GM04504 (cell line): ENCODE measurements around the gene CACNG7.

Experiments
- DNase-seq: peaks from one replicate; pipeline ENCODE4 v3.0.0-alpha.2; 2012; ENCODE audit warnings: low read depth

The CACNG7 gene

GRCh38 chr19:53957448-53958167 is 48.5 kb downstream of the CACNG7 start:
- DNase-seq, result no peak

DNA sequence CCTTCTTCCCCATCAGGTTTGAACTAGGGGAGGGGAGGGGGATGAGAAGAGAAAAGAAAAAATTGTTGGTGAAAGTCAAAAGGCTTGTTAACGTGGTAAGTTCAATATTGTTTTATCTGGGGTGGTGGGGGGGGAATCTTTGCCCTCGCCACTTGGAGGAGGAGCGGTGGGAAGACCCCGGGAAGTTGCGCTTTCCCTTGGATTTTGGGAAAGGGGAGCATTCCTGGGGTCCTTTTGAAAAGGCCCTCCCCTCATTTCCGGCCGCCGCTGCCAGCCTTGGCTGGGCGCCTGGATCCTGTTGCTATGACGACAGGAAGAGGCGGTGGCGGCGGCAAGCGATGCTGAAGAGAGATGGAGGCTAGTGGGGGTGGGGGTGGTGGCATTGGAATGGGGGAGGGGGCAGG is 49.1 kb downstream of the CACNG7 start:
- no peak for DNase-seq

DNA sequence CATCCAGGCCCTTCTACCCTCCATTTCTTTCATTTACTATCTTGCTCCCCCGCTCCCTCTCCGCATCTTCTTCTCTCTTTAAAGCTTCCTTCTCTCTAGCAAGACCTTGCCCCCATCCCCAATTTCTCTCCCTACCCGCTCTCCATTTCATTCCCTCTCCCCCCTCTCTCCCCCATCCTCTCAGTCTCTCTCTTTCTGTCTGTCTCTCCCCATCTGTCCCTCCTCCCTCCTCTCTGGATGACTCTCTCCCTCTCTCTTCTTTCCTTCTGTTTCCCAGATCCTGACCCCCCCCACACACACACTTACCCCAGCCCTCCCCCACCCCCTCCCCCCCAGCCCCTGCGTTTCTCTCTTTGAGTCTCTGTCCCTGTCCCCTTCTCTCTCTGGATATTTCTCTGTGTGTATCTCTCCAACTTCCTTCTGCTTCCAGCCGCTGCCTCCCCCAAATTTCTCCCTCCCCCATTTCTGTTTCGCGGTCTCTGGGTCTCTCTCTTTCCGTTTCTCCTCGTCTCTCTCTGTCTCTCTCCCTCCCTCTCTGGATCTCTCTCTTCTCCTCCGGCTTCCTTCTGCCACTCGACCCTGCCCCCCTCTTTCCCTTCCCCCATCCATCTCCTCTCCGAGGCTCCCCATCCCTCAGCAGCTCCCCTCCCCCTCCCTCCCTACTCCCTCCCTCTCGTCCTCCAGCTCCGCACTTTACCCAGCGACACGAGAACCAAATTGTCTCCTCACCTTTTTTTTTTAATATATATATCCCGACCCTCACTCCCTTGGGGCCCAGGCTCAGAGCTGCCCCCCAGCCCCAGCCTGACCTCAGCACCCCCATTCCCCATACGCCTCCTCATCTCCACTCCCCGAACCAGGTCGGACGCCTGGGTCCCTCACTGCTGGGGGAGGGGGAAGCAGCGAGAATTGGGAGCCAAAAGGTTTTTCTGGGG is 50.0 kb downstream of the CACNG7 start:
- DNase-seq, result no peak

DNA sequence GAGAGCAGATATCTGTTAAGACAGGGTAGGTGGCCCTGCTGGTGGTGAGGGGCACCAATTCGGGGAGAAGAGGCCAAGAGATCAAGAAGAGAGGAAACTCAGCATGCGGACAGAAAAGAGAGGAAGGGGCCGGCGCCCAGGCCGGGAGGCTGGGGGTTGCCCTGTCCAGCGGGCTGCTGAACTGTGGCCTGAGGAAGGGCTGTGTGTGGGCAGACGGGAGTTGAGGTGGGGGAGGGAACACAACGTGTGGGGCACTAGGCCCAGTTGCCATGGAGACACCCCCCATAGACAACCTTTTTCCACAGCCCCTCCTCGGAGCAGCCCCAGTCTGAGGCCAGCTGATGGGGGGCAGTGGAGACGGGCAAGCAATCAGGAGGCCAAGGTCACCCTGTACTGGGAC is 51.1 kb downstream of the CACNG7 start:
- no peak for DNase-seq

DNA sequence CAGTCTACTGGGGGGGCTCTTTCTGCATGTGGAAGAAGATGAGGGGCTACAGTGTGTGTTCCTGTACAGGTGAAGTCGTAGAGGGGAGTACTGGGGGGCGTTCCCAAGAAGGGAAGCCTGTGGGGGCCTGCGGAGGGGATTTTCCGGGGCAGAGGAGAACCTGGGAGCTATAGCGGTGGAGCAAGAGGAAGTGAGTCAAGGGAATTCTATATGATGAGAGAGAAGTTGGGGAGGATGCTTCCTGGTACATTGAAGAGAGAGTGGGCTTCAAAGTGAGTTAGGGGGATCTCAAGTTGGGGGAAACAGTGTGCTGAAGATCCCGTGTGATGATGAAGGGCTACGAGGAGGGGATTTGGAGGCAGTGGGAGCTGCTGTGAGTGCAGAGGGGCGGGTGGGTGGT is 51.8 kb downstream of the CACNG7 start:
- DNase-seq, result no peak

- DNase-seq, result no peak
Measured at GRCh38 chr19:53961523-53962356, 52.7 kb downstream of the CACNG7 start.

DNA sequence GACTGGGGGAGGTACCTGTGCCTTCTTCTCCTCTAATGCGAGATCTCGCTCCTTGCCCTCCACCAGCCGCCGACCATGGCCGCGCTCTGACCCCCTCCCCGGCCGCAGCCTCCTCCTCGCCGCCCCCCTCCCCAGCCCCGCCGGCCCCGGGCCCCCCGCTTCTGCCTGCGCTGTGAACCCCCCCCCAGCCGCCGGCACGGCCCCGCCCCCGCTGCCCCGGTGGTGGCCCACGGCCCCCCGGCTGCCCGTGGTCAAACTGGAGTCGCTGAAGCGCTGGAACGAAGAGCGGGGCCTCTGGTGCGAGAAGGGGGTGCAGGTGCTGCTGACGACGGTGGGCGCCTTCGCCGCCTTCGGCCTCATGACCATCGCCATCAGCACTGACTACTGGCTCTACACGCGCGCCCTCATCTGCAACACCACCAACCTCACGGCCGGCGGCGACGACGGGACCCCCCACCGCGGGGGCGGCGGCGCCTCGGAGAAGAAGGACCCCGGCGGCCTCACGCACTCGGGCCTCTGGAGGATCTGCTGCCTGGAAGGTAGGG is 53.9 kb downstream of the CACNG7 start, which contains the start of gene CACNG8:
Gene CACNG8 (plus strand): TSS at position 51 of the 545 bp plus-strand sequence.
- DNase-seq, result no peak

- no peak for DNase-seq
Measured at GRCh38 chr19:53965091-53965490, 56.0 kb downstream of the CACNG7 start.

GRCh38 chr19:53966931-53967330 is 57.9 kb downstream of the CACNG7 start:
- DNase-seq, result no peak

DNA sequence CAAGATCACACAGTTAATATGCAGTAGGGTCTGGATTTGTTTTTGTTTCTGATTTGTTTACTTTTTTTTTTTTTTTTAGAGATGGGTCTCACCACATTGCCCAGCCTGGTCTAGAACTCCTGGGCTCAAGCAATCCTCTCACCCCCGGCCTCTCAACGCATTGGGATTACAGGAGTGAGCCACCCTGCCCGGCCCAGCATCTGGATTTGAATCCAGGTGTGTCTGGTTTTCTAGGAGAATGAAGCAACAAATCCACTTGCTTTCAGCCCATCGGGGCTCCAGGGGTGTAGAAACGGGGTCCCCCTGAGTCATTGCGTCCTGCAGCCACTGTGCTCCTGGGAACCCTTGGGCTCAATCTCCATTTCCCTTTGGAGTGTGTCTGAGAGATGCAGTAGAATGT is 60.3 kb downstream of the CACNG7 start:
- no peak for DNase-seq

- no peak for DNase-seq
Measured at GRCh38 chr19:53971673-53972072, 62.6 kb downstream of the CACNG7 start.

DNA sequence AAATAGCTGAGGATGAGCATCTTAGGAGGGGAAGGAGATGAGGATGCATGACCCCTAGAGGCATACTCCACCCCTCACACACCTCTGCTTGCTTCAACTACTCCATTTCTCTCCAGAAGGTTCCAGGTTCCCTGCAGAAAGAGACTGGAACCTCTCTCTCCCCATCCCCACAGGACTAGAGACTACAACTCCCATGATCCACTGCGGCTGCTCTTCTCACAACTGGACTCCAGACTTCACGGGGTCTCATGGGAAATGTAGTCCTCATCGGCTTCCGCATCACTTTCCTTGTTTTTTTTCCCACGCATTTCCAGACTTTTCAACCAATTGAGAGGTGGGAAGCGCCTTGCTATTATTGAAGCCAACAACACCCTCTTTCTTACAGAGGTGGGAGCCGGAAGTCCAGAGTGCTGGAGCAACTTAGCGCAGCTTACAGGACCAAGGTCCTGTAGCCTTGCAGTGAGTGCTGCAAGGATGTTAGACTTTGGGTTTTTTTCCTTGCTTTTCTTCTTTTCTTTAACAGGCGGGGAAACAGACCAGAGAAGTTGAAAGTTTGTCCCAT is 68.4 kb downstream of the CACNG7 start:
- peak; percentile 50 for DNase-seq

DNA sequence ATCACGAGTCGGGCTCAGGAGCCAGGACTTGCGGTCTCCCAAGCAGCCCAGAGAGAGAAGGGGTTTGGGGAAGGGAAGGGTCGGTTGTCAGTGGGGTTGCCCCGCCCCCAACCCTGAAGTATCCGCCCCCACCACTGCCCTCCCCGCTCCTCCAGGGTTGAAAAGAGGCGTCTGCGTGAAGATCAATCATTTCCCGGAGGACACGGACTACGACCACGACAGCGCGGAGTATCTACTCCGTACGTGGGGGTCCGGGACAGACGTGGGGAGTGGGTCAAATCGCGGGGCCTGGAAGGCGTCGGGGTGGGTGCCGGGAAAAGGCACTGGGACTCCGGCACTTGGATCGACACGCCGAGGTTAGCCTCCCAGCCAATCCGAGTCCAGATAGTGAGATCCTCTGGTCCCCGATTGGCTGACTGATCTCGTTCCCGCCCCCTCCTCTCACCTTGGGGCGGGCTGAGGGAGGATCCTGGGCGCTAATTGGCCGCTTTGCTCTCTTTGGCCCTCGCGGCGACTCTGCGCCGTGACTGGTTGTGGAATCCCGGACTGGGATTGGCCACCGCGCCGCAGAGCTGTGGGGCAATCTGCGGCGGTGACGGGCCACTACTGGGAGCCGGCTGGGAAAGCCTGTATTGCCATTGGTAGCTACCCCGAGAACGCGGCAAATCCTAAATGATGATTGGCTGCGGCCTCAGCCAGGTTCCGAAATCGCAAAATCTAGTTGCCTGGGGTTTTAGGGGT is 69.1 kb downstream of the CACNG7 start:
- peak; percentile 32 for DNase-seq

DNA sequence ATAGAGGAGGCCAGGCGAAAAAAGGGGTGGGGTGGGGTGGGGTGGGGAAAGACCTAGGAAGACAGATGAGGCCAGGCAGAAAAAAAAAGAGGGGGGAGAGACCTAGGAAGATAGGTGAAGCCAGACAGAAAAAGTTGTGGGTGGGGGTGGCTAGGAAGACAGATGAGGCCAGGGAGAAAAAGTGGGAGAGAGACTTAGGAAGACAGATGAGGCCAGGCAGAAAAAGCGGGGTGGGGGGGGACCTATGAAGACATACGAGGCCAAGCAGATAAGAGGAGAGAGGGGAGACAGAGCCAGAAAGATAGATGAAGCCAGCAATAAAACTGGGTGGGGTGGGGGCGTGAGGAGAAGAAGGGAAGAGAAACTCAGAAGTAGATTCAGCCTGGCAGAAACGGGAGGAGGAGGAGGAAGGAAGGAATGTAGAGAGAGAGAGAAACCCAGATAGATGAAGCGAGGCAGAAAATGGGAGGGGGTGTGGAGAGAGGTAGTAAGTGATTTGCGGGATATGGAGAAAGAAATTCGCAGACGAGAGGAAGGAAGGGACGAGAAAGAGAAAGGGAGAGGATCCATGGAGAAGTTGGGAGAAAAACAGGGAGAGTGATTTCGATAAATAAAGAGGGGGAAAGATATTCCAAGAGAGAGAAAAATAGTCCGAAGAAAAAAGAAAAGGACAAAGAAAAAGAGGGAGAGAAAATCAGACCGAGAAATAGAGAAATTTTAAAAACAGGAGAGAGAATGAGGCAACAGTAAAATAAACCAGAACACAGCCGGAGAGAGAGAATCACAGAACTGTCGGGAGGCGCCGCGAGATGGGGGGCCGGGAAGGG is 70.1 kb downstream of the CACNG7 start:
- no peak for DNase-seq

- DNase-seq, result no peak
Measured at GRCh38 chr19:53980539-53981375, 71.7 kb downstream of the CACNG7 start.

DNA sequence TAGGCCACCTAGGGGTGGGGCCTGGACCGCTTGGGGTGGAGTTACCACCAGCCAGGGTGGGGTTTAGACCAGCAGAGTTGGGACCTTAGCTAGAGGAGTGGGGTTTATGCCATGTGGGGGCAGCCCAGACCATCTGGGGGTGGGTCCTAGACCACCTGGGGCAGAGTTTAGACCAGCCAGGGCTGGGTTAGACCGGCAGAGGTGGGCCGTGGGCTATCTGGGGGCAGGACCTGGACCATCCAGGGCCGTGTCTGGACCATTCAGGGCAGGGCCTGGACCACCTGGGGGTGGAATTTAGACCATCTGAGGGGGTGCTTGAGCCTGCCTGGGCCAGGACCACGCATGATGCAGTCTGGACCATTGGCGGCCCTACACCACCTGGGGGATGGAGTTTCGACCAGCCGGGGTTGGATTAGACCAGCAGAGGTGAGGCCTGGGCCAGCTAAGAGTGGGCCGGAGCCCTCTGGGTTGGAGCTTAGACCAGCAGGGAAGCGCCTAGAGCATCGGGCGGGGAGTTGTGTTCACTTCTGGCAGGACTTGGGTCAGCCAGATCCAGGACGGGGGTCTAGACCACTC is 72.4 kb downstream of the CACNG7 start:
- no peak for DNase-seq

- no peak for DNase-seq
Measured at GRCh38 chr19:53982001-53982451, 72.9 kb downstream of the CACNG7 start.

DNA sequence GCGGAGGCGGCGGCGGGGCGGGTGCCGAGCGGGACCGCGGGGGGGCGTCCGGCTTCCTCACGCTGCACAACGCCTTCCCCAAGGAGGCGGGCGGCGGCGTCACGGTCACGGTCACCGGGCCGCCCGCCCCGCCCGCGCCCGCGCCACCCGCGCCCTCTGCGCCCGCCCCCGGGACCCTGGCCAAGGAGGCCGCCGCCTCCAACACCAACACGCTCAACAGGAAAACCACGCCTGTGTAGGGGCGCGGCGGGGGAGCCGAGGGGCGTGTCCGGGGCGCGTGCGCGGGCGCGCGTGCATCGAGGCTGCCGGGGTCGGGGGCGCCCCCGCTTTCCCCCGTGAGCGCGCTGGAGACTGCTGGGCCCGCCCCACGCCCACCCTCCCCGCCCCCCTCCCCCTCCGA is 73.5 kb downstream of the CACNG7 start:
- DNase-seq, result no peak
